GM06990 (cell line): Measurements from ENCODE around the gene WDR93.

Source experiments
- DNase-seq: peaks from one replicate; pipeline ENCODE4 v3.0.0-alpha.2; 2011; ENCODE audit not compliant: insufficient read length; ENCODE audit errors: extremely low read depth
- H3K27me3 ChIP-seq: replicated peaks from 2 replicates; pipeline ENCODE4 v1.6.0; 2011; ENCODE audit warnings: low read length; ENCODE audit not compliant: control insufficient read depth, insufficient read depth
- H3K36me3 ChIP-seq: 2 replicates; pipeline ENCODE4 v1.5.1; 2011; ENCODE audit warnings: low read length; ENCODE audit not compliant: control insufficient read depth, insufficient read depth
- H3K4me3 ChIP-seq: replicated peaks from 2 replicates; pipeline ENCODE4 v1.5.1; 2011; ENCODE audit warnings: low read depth, mild to moderate bottlenecking, control low read depth, low read length
- TF ChIP-seq, protein P1 (sequence below): IDR thresholded peaks from 2 replicates; pipeline ENCODE4 v1.5.1; 2011; ENCODE audit warnings: low read length, control low read depth, mild to moderate bottlenecking, inconsistent platforms; ENCODE audit not compliant: insufficient read depth, poor library complexity, severe bottlenecking

Gene WDR93

GRCh38 chr15:89740137-89740536 lies 49.5 kb downstream of the WDR93 start:
- no peak for DNase-seq
- TF ChIP-seq, protein P1, sequence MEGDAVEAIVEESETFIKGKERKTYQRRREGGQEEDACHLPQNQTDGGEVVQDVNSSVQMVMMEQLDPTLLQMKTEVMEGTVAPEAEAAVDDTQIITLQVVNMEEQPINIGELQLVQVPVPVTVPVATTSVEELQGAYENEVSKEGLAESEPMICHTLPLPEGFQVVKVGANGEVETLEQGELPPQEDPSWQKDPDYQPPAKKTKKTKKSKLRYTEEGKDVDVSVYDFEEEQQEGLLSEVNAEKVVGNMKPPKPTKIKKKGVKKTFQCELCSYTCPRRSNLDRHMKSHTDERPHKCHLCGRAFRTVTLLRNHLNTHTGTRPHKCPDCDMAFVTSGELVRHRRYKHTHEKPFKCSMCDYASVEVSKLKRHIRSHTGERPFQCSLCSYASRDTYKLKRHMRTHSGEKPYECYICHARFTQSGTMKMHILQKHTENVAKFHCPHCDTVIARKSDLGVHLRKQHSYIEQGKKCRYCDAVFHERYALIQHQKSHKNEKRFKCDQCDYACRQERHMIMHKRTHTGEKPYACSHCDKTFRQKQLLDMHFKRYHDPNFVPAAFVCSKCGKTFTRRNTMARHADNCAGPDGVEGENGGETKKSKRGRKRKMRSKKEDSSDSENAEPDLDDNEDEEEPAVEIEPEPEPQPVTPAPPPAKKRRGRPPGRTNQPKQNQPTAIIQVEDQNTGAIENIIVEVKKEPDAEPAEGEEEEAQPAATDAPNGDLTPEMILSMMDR: peak; percentile 79
- Histone ChIP-seq H3K36me3 (no peaks in the 10 kb centered on the region), H3K27me3 (no peaks in the 10 kb centered on the region), H3K4me3 (peak overlapping the region; percentile 12; the same call in 1 of the 2 replicates)

- TF ChIP-seq, protein P1: no peak
- DNase-seq: no peak
- no peaks in the 10 kb centered on the region for H3K27me3 ChIP-seq
- H3K4me3 ChIP-seq: no peak overlapping the region
- no peaks in the 10 kb centered on the region for H3K36me3 ChIP-seq
These were observed 52.4 kb downstream of the WDR93 start for GRCh38 chr15:89743011-89743410.

DNA sequence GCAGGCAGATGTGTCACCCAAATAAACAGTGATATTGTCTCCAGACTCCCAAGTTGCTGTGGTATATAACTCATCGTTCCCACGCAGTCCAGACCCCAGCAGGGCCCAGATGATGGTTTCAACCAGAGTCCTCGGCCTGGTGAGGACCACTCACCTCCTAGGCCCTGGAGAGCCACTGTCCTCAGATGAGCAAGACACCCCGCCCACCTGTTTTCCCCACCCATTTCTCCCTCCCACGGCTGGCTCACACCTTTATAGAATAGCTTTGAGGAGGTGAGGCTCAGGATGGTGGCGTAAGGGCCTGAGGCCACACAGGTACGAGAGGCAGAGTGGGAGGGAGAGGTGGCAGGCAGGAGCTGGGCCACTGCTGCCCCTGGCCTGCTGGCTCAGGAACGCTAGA lies 53.0 kb downstream of the WDR93 start:
- H3K27me3 ChIP-seq: no peaks in the 10 kb centered on the region
- H3K36me3 ChIP-seq: no peaks in the 10 kb centered on the region
- no peak overlapping the region for H3K4me3 ChIP-seq
- no peak for DNase-seq
- TF ChIP-seq, protein P1: no peak

DNA sequence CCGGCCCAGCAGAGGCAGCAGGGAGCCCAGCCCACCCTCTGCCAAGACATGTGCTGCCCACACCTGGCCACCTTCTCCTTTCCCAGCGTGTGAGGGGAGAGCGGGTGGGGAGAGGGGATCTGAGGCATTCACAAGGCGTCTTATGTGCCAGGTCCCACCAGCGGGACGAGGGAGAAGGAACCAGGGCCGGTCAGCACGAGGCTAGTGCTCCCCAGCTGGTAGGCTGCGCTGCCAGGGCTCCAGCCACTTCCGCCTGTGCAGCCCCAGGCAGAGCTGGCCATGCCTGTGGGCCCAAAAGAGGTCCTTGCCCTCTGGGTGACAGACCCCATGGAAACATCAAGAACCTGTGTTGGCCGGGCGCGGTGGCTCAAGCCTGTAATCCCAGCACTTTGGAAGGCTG lies 54.5 kb downstream of the WDR93 start:
- Histone ChIP-seq H3K36me3 (no peaks in the 10 kb centered on the region), H3K27me3 (peaks cover 2% of the 10 kb centered on the region; the same call in 1 of the 2 replicates), H3K4me3 (no peak overlapping the region)
- TF ChIP-seq, protein P1: no peak
- DNase-seq: no peak

DNA sequence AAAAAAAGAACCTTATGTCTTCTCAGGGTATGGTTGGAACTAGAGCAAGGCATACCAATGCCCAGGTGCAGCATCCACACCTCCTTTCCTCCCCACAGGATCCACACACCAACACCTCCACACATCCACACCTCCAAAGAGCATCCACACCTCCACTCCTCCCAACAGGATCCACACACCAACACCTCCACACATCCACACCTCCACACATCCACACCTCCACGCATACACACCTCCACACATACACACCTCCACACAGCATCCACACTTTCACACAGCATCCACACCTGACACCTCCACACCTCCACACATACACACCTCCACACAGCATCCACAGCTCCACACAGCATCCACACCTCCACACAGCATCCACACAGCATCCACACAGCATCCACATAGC lies 55.2 kb downstream of the WDR93 start:
- TF ChIP-seq, protein P1: no peak
- Histone ChIP-seq H3K36me3 (no peaks in the 10 kb centered on the region), H3K27me3 (peaks cover 2% of the 10 kb centered on the region; the same call in 1 of the 2 replicates), H3K4me3 (no peak overlapping the region)
- no peak for DNase-seq

DNA sequence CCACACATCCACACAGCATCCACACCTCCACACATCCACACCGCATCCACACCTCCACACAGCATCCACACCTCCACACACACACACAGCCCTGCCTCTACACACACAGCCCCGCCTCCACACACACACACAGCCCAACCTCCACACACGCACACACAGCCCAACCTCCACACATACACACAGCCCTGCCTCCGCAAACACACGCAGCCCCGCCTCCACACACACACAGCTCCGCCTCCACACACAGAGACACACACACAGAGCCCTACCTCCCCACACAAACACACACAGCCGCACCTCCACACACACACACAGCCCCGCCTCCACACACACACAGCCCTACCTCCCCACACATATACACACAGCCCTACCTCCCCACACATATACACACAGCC lies 55.8 kb downstream of the WDR93 start:
- Histone ChIP-seq H3K4me3 (no peak overlapping the region), H3K36me3 (no peaks in the 10 kb centered on the region), H3K27me3 (peaks cover 2% of the 10 kb centered on the region; the same call in 1 of the 2 replicates)
- TF ChIP-seq, protein P1: no peak
- DNase-seq: no peak
